Fibroblast of lung (primary cell): ENCODE results near the gene HUS1. TPM values are rescaled to one million over a fixed set of nuclear protein-coding genes. Genes with fewer than 3 reads are reported as not detected.

Experiments used
- DNase-seq, 2 donors: peaks; one replicate each; pipeline versions ENCODE4 v3.0.0 to v3.0.0-alpha.2; 2010; ENCODE audit warnings: low read depth in 2 of 2
- H2AFZ ChIP-seq: 2 replicates; pipeline ENCODE4 v1.5.1; 2012; ENCODE audit warnings: low read length, control low read depth, inconsistent platforms
- H3K27ac ChIP-seq: 2 replicates; pipeline ENCODE4 v1.5.1; 2011; ENCODE audit warnings: low read length, control low read depth; ENCODE audit not compliant: insufficient read depth
- H3K27me3 ChIP-seq: 2 replicates; pipeline ENCODE4 v1.5.1; 2011; ENCODE audit warnings: mild to moderate bottlenecking, low read length; ENCODE audit not compliant: control insufficient read depth, insufficient read depth
- H3K36me3 ChIP-seq: 2 replicates; pipeline ENCODE4 v1.5.1; 2011; ENCODE audit warnings: low read length; ENCODE audit not compliant: control insufficient read depth, insufficient read depth
- H3K4me1 ChIP-seq: 2 replicates; pipeline ENCODE4 v1.5.1; 2011; ENCODE audit warnings: low read length; ENCODE audit not compliant: control insufficient read depth, insufficient read depth; ENCODE audit errors: extremely low read depth
- H3K4me2 ChIP-seq: 2 replicates; pipeline ENCODE4 v1.5.1; 2011; ENCODE audit warnings: low read length, control low read depth; ENCODE audit not compliant: insufficient read depth; ENCODE audit errors: extremely low read depth
- H3K4me3 ChIP-seq, 4 experiments: fragments of 200-600 bp in 1 of 4; sonication (generic) in 1 of 4; replicated peaks in 1 of 4; 2 replicates each; pipeline ENCODE4 v1.5.1; 2011 to 2016; ENCODE audit warnings: low read length in 4 of 4, low read depth in 3 of 4, mild to moderate bottlenecking in 3 of 4, control low read depth in 2 of 4, inconsistent platforms in 1 of 4, mixed read lengths in 1 of 4; ENCODE audit not compliant: insufficient read depth in 1 of 4; ENCODE audit errors: control extremely low read depth in 1 of 4
- H3K79me2 ChIP-seq: 2 replicates; pipeline ENCODE4 v1.5.1; 2012; ENCODE audit warnings: mild to moderate bottlenecking, low read length, inconsistent platforms; ENCODE audit not compliant: control insufficient read depth, insufficient read depth
- H3K9ac ChIP-seq: 2 replicates; pipeline ENCODE4 v1.5.1; 2011; ENCODE audit warnings: mild to moderate bottlenecking, low read length, control low read depth; ENCODE audit not compliant: insufficient read depth
- H3K9me3 ChIP-seq: 2 replicates; pipeline ENCODE4 v1.5.1; 2012; ENCODE audit warnings: low read depth, low read length; ENCODE audit not compliant: control insufficient read depth, insufficient read depth
- H4K20me1 ChIP-seq: 2 replicates; pipeline ENCODE4 v1.5.1; 2011; ENCODE audit warnings: low read length; ENCODE audit not compliant: control insufficient read depth, insufficient read depth; ENCODE audit errors: extremely low read depth
- CTCF ChIP-seq, 2 donors: IDR thresholded peaks in 1 of 2; conservative IDR thresholded peaks in 1 of 2; 1 replicate in 1 of 2; 2 replicates in 1 of 2; pipeline ENCODE4 v1.5.1; 2011 to 2012; ENCODE audit warnings: low read length in 2 of 2, control low read depth in 1 of 2, inconsistent platforms in 1 of 2, low read depth in 1 of 2, mild to moderate bottlenecking in 1 of 2
- EZH2 ChIP-seq: IDR thresholded peaks from 2 replicates; pipeline ENCODE4 v1.5.1; 2012; ENCODE audit warnings: low read length, control low read depth, mild to moderate bottlenecking; ENCODE audit errors: missing control alignments
- polyA plus RNA-seq, 2 donors: library from polyadenylated mRNA; depleted of rRNA in 1 of 2; stranded (reverse) in 1 of 2; unstranded in 1 of 2; fragments of >200 nt; gene quantifications; 2 replicates each; pipeline ENCODE4 v1.2.1, GENCODE V29; 2011 to 2012; ENCODE audit warnings: missing spikeins in 1 of 2
- total RNA-seq: library from RNA; depleted of rRNA; stranded (reverse); fragments of >200 nt; gene quantifications from 2 replicates; pipeline ENCODE4 v1.2.1, GENCODE V29; 2014

Gene HUS1
- total and polyA plus RNA-seq, 2 donors (not counting 1 experiment from before 2014, with no cell fraction given), result 14.2 to 29.4 TPM

- Histone ChIP-seq H2AFZ (no peak overlapping the region), H3K4me1 (no peaks in the 10 kb centered on the region), H3K36me3 (no peaks in the 10 kb centered on the region), H3K79me2 (no peaks in the 10 kb centered on the region), H3K4me3 (no peak overlapping the region), H3K9ac (no peak overlapping the region), H3K9me3 (no peaks in the 10 kb centered on the region), H3K4me2 (no peak overlapping the region), H3K27me3 (no peaks in the 10 kb centered on the region), H4K20me1 (no peaks in the 10 kb centered on the region), H3K27ac (no peak overlapping the region)
- no peak for DNase-seq
- no peak for TF ChIP-seq EZH2
- TF ChIP-seq CTCF (conservative IDR thresholded peaks at IDR 0.05 in 1 of 2, IDR thresholded peaks at IDR 0.05 in 1 of 2; ENCODE audit: low read depth in 1 of 2, low read length in 2 of 2), result no peak
Measured at GRCh38 chr7:47999413-47999812, 20.0 kb upstream of the HUS1 start.

GRCh38 chr7:47992446-47992845, 13.0 kb upstream of the HUS1 start:
- H3K9me3 ChIP-seq, result no peaks in the 10 kb centered on the region
- no peak for TF ChIP-seq EZH2
- TF ChIP-seq CTCF (conservative IDR thresholded peaks at IDR 0.05 in 1 of 2, IDR thresholded peaks at IDR 0.05 in 1 of 2; ENCODE audit: low read depth in 1 of 2, low read length in 2 of 2), result no peak

GRCh38 chr7:47991741-47992311, 12.4 kb upstream of the HUS1 start:
- Histone ChIP-seq H3K79me2 (no peaks in the 10 kb centered on the region), H3K4me3 (peak overlapping the region; percentile 46 to 54 (median 54)), H3K9ac (no peak overlapping the region), H2AFZ (peak overlapping the region; percentile 98), H3K27me3 (no peaks in the 10 kb centered on the region), H3K36me3 (no peaks in the 10 kb centered on the region), H3K4me1 (peaks cover 3% of the 10 kb centered on the region), H4K20me1 (no peaks in the 10 kb centered on the region), H3K4me2 (peak overlapping the region; percentile 73), H3K27ac (peak overlapping the region; percentile 16), H3K9me3 (no peaks in the 10 kb centered on the region)
- DNase-seq, result peak; percentile 74 to 75
- no peak for TF ChIP-seq EZH2
- TF ChIP-seq CTCF (conservative IDR thresholded peaks at IDR 0.05 in 1 of 2, IDR thresholded peaks at IDR 0.05 in 1 of 2; ENCODE audit: low read depth in 1 of 2, low read length in 2 of 2), result peak; percentile 77 to 85

More at GRCh38 chr7:47992446-47992845, 13.0 kb upstream of the HUS1 start:
- peak overlapping the region; percentile 98 for H2AFZ ChIP-seq
- H4K20me1 ChIP-seq, result no peaks in the 10 kb centered on the region
- no peak overlapping the region for H3K4me2 ChIP-seq
- peaks cover 3% of the 10 kb centered on the region for H3K4me1 ChIP-seq
- no peak overlapping the region for H3K4me3 ChIP-seq
- no peaks in the 10 kb centered on the region for H3K79me2 ChIP-seq
- no peaks in the 10 kb centered on the region for H3K27me3 ChIP-seq
- no peak overlapping the region for H3K9ac ChIP-seq
- no peak overlapping the region for H3K27ac ChIP-seq
- DNase-seq, result no peak
- no peaks in the 10 kb centered on the region for H3K36me3 ChIP-seq
